ENCODE data around the gene ECE1.

- TF ChIP-seq CTCF (IDR thresholded peaks at IDR 0.05) (no peak), SIN3A (IDR thresholded peaks at IDR 0.05; ENCODE audit: borderline replicate concordance, insufficient read depth, low read depth, low read length) (no peak), POLR2AphosphoS5 (IDR thresholded peaks at IDR 0.05; ENCODE audit: low read depth, low read length) (no peak), REST (IDR thresholded peaks at IDR 0.05; ENCODE audit: insufficient read depth in 1 of 2, low read depth in 2 of 2, low read length in 1 of 2) (no peak), TCF7L2 (IDR thresholded peaks at IDR 0.05; ENCODE audit: low read depth, low read length) (no peak)
Observed at GRCh38 chr1:21229246-21230000, 60.8 kb downstream of the ECE1 start.
